B cell (primary cell): ENCODE results near the gene PTPN14. TPM values are rescaled to one million over a fixed set of nuclear protein-coding genes. Genes with fewer than 3 reads are reported as not detected.

Source experiments
- ATAC-seq: fragments of 200-7000 bp; cut with Tn5 transposase; one replicate; pipeline ENCODE4 v1.10.0; 2021; ENCODE audit warnings: low read depth, mild to moderate bottlenecking, moderate number of reproducible peaks, moderate library complexity
- CTCF ChIA-PET: fragments of 350-600 bp; sonication (Branson Sonifier 250); formaldehyde crosslinking; loops from one replicate; lab custom pipeline; 2021; ENCODE audit warnings: antibody characterized with exemption, inconsistent platforms; lab: Charles Lee
- POLR2A ChIA-PET: fragments of 350-600 bp; sonication (Branson Sonifier 250); formaldehyde crosslinking; loops from one replicate; lab custom pipeline; 2021; ENCODE audit warnings: antibody characterized with exemption; lab: Charles Lee
- DNase-seq: peaks from one replicate; pipeline ENCODE4 v3.0.0; 2013
- H2AFZ ChIP-seq: 2 replicates; pipeline ENCODE4 v1.6.1; 2012; ENCODE audit warnings: mild to moderate bottlenecking, low read depth, low read length; ENCODE audit not compliant: insufficient read depth, poor library complexity, severe bottlenecking
- H3K27ac ChIP-seq, 2 donors: 1 replicate in 1 of 2; 2 replicates in 1 of 2; pipeline ENCODE4 v1.5.1; 2012 to 2013; ENCODE audit warnings: low read length in 2 of 2, mild to moderate bottlenecking in 2 of 2, moderate library complexity in 1 of 2
- H3K27me3 ChIP-seq, 4 experiments: fragments of 200-600 bp in 1 of 4; sonication (generic) in 1 of 4; replicated peaks in 1 of 4; 1 replicate in 2 of 4; 2 replicates in 2 of 4; pipeline versions ENCODE4 v1.6.1 to v1.7.0; 2013 to 2016; ENCODE audit warnings: low read length in 3 of 4, mild to moderate bottlenecking in 2 of 4, mixed read lengths in 1 of 4, moderate library complexity in 1 of 4; ENCODE audit not compliant: insufficient read depth in 4 of 4, control insufficient read depth in 3 of 4; ENCODE audit errors: control extremely low read depth in 1 of 4
- H3K36me3 ChIP-seq, 2 experiments: replicated peaks in 1 of 2; 1 replicate in 1 of 2; 2 replicates in 1 of 2; pipeline versions ENCODE4 v1.6.1 to v1.7.1; 2013; ENCODE audit warnings: low read length in 1 of 2; ENCODE audit not compliant: insufficient read depth in 2 of 2, control insufficient read depth in 1 of 2; ENCODE audit errors: control extremely low read depth in 1 of 2, extremely low read depth in 1 of 2
- H3K4me1 ChIP-seq, 2 donors: fragments of 200-600 bp in 1 of 2; sonication (generic) in 1 of 2; 1 replicate in 1 of 2; 2 replicates in 1 of 2; pipeline versions ENCODE4 v1.5.1 to v1.6.1; 2013 to 2017; ENCODE audit warnings: low read length in 2 of 2; ENCODE audit not compliant: control insufficient read depth in 2 of 2, insufficient read depth in 2 of 2
- H3K4me2 ChIP-seq: replicated peaks from 2 replicates; pipeline ENCODE3; 2012; ENCODE audit warnings: mild to moderate bottlenecking, low read depth, low read length; ENCODE audit not compliant: poor library complexity, severe bottlenecking
- H3K4me3 ChIP-seq, 5 experiments: fragments of 200-600 bp in 1 of 5; sonication (generic) in 1 of 5; 1 replicate in 3 of 5; 2 replicates in 2 of 5; pipeline versions ENCODE4 v1.5.1 to v1.7.0; 2011 to 2016; ENCODE audit warnings: low read length in 4 of 5, mild to moderate bottlenecking in 4 of 5, low read depth in 2 of 5, control low read depth in 1 of 5, moderate library complexity in 1 of 5; ENCODE audit not compliant: insufficient read depth in 1 of 5; ENCODE audit errors: control extremely low read depth in 1 of 5, extremely low read depth in 1 of 5
- H3K79me2 ChIP-seq: fragments of 200-600 bp; sonication (generic); one replicate; pipeline ENCODE4 v1.6.0; 2016; ENCODE audit warnings: low read length; ENCODE audit not compliant: control insufficient read depth, insufficient read depth
- H3K9ac ChIP-seq: fragments of 200-600 bp; sonication (generic); 2 replicates; pipeline ENCODE4 v1.6.1; 2017; ENCODE audit warnings: mild to moderate bottlenecking, low read length, moderate library complexity
- H3K9me3 ChIP-seq, 3 donors: one replicate each; pipeline versions ENCODE4 v1.6.1 to v1.7.1; 2013; ENCODE audit warnings: low read length in 2 of 3; ENCODE audit not compliant: control insufficient read depth in 2 of 3, insufficient read depth in 1 of 3; ENCODE audit errors: control extremely low read depth in 1 of 3
- H4K20me1 ChIP-seq: 2 replicates; pipeline ENCODE4 v1.6.0; 2012; ENCODE audit warnings: mild to moderate bottlenecking, low read length; ENCODE audit not compliant: insufficient read depth, control insufficient read depth, poor library complexity, severe bottlenecking
- H3K27ac Mint-ChIP-seq: one replicate; pipeline ENCODE4 v1.8.0; 2021; ENCODE audit warnings: mixed read lengths
- H3K27me3 Mint-ChIP-seq: one replicate; pipeline ENCODE4 v1.8.0; 2021; ENCODE audit warnings: mixed read lengths
- H3K4me1 Mint-ChIP-seq: one replicate; pipeline ENCODE4 v1.8.0; 2021; ENCODE audit warnings: mixed read lengths
- H3K4me3 Mint-ChIP-seq: one replicate; pipeline ENCODE4 v1.8.0; 2021; ENCODE audit warnings: mixed read lengths
- H3K9me3 Mint-ChIP-seq: one replicate; pipeline ENCODE4 v1.8.0; 2022; ENCODE audit warnings: mixed read lengths; ENCODE audit not compliant: insufficient read depth
- CTCF ChIP-seq: fragments of 200-600 bp; IDR thresholded peaks from one replicate; pipeline ENCODE4 v1.8.0; 2022; ENCODE audit warnings: antibody characterized with exemption, mild to moderate bottlenecking
- EZH2 ChIP-seq: IDR thresholded peaks from 2 replicates; pipeline ENCODE4 v1.6.1; 2012; ENCODE audit warnings: borderline replicate concordance, low read depth, mild to moderate bottlenecking, moderate library complexity, low read length; ENCODE audit not compliant: insufficient read depth, poor library complexity, severe bottlenecking
- WGBS: methylation state at CpG from one replicate; pipeline ENCODE4 v1.1.5; 2013; ENCODE audit warnings: missing lambda C conversion rate; ENCODE audit not compliant: insufficient coverage; 5-methylcytosine and 5-hydroxymethylcytosine counted together
- intact Hi-C: fragments of 100-400 bp; cut with micrococcal nuclease; formaldehyde crosslinking; loops from one replicate; pipeline ENCODE4 v1.10.0; 2022
- polyA plus RNA-seq: library from polyadenylated mRNA; depleted of rRNA; stranded (reverse); fragments of >200 nt; gene quantifications from 2 replicates; pipeline ENCODE4 v1.2.3, GENCODE V29; 2012
- total RNA-seq, 2 donors: library from RNA; stranded (reverse); fragments of 120-200 nt in 1 of 2; gene quantifications; 1 replicate in 1 of 2; 2 replicates in 1 of 2; pipeline versions ENCODE4 v1.2.3 to v1.2.4, GENCODE V29; 2013 to 2022

Gene PTPN14
- total and polyA plus RNA-seq, 2 donors (not counting 1 experiment from before 2014, with no cell fraction given) = under 0.01 TPM; not detected in 1

- Mint-ChIP-seq H3K27ac (no peak overlapping the region), H3K4me3 (no peak overlapping the region), H3K9me3 (no peaks in the 10 kb centered on the region), H3K27me3 (peaks cover 18% of the 10 kb centered on the region), H3K4me1 (no peaks in the 10 kb centered on the region)
- Histone ChIP-seq H3K27me3 (peaks cover 0 to 3% (median 0%) of the 10 kb centered on the region in 4 experiments), H3K27ac (no peak overlapping the region), H3K4me1 (no peaks in the 10 kb centered on the region), H3K9me3 (no peaks in the 10 kb centered on the region), H3K9ac (no peak overlapping the region), H2AFZ (no peak overlapping the region), H4K20me1 (no peaks in the 10 kb centered on the region), H3K79me2 (no peaks in the 10 kb centered on the region), H3K4me3 (no peak overlapping the region), H3K36me3 (no peaks in the 10 kb centered on the region), H3K4me2 (no peak overlapping the region)
- intact Hi-C loops = no loop called here
- no CpG with 5 or more reads among the region's 4 CpGs for WGBS
- TF ChIP-seq EZH2 = no peak
- TF ChIP-seq CTCF = no peak
- ATAC-seq (no peak), DNase-seq (no peak)
- POLR2A ChIA-PET = no interaction called here
- CTCF ChIA-PET = no interaction called here
Measured at GRCh38 chr1:214537872-214538473, 13.4 kb downstream of the PTPN14 start.

- peaks cover 16% of the 10 kb centered on the region for H3K27me3 Mint-ChIP-seq
- Histone ChIP-seq H3K9me3 (no peaks in the 10 kb centered on the region), H3K79me2 (no peaks in the 10 kb centered on the region), H3K4me1 (no peaks in the 10 kb centered on the region), H2AFZ (no peak overlapping the region), H3K27ac (no peak overlapping the region), H4K20me1 (no peaks in the 10 kb centered on the region), H3K36me3 (no peaks in the 10 kb centered on the region), H3K4me2 (no peak overlapping the region), H3K4me3 (no peak overlapping the region), H3K27me3 (peaks cover 0 to 3% (median 0%) of the 10 kb centered on the region in 4 experiments), H3K9ac (no peak overlapping the region)
- H3K9me3 Mint-ChIP-seq = no peaks in the 10 kb centered on the region
- no peak overlapping the region for H3K27ac Mint-ChIP-seq
- H3K4me3 Mint-ChIP-seq = no peak overlapping the region
- ChIA-PET CTCF (no interaction called here), POLR2A (no interaction called here)
- TF ChIP-seq EZH2 (no peak), CTCF (no peak)
- ATAC-seq (no peak), DNase-seq (no peak)
- WGBS = 100% methylated on average over 3 of the region's 5 CpGs
- no peaks in the 10 kb centered on the region for H3K4me1 Mint-ChIP-seq
- intact Hi-C loops = no loop called here
Measured at GRCh38 chr1:214537219-214537618, 14.2 kb downstream of the PTPN14 start.
